Measurements from ENCODE around the gene TIFAB. TPM values are rescaled to one million over a fixed set of nuclear protein-coding genes. Genes with fewer than 3 reads are reported as not detected.

The TIFAB gene
- total RNA-seq, 1 experiment from 2014 or later = not detected

DNA sequence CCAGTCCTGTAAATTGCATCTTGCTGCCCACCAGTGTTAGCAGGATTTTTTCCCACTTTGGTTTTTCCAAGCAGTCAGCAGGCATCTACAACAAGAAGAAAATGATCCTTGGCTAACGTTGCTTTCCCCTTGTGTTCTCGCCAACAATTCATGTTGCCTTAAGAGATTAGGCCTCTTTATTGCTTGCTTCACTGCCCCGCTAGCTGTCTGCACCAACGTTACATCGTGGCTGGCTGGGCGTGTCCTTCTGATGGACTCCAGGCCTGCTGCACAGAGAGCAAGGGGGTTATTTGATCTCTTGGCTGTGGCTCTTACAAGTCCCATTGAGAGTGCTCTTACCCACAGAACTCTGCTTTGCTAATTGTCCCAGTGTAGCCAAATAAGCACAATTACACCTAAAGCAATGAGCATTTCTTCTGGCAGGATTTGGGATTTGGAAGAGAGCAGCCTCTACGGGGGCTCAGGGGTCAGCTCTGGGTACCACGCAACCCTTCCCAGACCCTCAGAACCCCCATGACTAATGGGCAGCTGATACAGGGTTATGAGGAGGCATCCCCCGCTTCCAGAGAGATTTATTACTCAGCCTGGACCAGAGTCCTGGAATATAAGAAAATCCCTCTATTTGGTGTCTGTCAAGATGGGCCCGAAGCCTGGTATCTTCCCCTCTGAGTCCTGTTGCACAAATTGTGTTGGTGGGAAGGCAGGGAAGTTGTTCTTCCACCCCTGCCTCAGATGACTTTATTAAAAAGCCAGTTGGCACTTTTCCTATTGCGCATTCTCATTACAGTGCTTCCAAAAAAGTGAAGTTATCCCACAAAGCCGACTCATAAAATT is 22.6 kb downstream of the TIFAB start:
- H3K4me3 ChIP-seq = no peak overlapping the region
- no peak for DNase-seq (ENCODE audit: low read depth in 1 of 2, low spot score in 2 of 2)
- H3K27ac ChIP-seq = no peak overlapping the region
- no peaks in the 10 kb centered on the region for H3K4me1 ChIP-seq (replicated peaks)
- H3K27me3 ChIP-seq (replicated peaks) = no peaks in the 10 kb centered on the region; the same call in none of the 2 replicates
- H3K36me3 ChIP-seq = no peaks in the 10 kb centered on the region
- H3K9me3 ChIP-seq (replicated peaks) = peaks cover 3% of the 10 kb centered on the region; the same call in 1 of the 2 replicates

DNA sequence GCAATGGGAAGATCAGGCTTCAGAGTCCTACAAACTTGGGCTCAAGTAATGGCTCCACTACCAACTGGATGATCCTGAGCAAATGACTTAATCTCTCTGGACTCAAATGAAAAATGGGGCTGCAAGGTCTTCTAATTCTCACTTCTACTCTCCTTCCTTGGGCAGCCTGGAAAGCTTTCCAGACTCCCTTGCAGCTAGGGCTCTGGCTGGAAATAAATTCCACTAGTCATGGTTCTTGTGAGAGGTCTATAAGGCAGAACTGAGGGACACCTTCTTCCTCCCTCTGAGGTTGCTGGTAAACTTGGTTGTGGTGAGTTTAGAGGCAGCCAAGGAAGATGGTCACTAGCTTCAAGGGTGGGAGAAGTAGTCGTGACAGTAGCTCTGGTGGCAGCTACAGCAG is 23.6 kb downstream of the TIFAB start:
- Histone ChIP-seq H3K36me3 (no peaks in the 10 kb centered on the region), H3K9me3 (replicated peaks) (peaks cover 3% of the 10 kb centered on the region; the same call in 1 of the 2 replicates), H3K27ac (no peak overlapping the region), H3K4me1 (replicated peaks) (no peaks in the 10 kb centered on the region), H3K4me3 (no peak overlapping the region), H3K27me3 (replicated peaks) (no peaks in the 10 kb centered on the region; the same call in none of the 2 replicates)
- no peak for DNase-seq (ENCODE audit: low read depth in 1 of 2, low spot score in 2 of 2)

GRCh38 chr5:135426102-135427082 is 25.8 kb downstream of the TIFAB start:
- peaks cover 6% of the 10 kb centered on the region for H3K27me3 ChIP-seq (replicated peaks)
- DNase-seq (ENCODE audit: low read depth in 1 of 2, low spot score in 2 of 2) = peak in 1 of 2 experiments; percentile 54
- no peaks in the 10 kb centered on the region for H3K36me3 ChIP-seq
- H3K4me1 ChIP-seq (replicated peaks) = no peaks in the 10 kb centered on the region
- peaks cover 3% of the 10 kb centered on the region; the same call in 1 of the 2 replicates for H3K9me3 ChIP-seq (replicated peaks)
- no peak overlapping the region for H3K27ac ChIP-seq
- H3K4me3 ChIP-seq = no peak overlapping the region

DNA sequence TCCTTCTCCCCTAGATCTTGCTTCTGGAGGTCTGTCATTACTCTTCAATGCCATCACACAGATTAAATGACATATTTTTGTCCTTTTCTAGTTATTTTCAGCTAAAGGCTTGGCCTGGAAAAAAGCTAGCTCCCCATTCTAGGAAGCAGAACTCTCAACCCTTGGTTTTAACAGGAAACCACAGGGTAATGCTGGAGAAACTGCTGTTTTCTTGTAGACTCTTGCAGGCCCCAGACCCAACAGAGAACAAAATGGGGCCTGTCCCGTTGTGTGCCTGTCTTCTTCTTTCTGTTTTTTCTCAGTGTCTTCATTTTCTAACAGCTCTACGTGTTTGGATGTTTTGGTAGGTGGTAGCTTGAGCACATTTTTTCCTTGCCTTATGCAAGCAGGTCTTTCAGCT is 26.5 kb downstream of the TIFAB start:
- H3K4me3 ChIP-seq = no peak overlapping the region
- no peaks in the 10 kb centered on the region for H3K4me1 ChIP-seq (replicated peaks)
- DNase-seq (ENCODE audit: low read depth in 1 of 2, low spot score in 2 of 2) = no peak
- no peaks in the 10 kb centered on the region for H3K36me3 ChIP-seq
- H3K9me3 ChIP-seq (replicated peaks) = peaks cover 3% of the 10 kb centered on the region; the same call in 1 of the 2 replicates
- peaks cover 6% of the 10 kb centered on the region; the same call in 1 of the 2 replicates for H3K27me3 ChIP-seq (replicated peaks)
- H3K27ac ChIP-seq = no peak overlapping the region

DNA sequence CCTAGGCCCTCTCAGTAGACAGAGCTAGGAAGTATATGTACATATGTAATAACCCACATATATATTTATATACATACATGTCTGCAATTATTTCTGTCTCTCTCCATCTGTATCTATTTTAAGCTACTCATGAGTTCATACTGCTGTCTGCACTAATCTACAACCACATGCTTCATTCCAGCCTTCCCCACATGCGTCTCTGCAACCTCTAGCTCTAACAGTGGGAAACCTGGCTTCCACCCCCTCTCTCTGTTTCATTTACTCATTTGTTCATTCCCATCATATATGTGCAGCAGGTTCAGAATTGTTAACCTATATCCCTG is 28.3 kb downstream of the TIFAB start:
- H3K9me3 ChIP-seq (replicated peaks) = peaks cover 3% of the 10 kb centered on the region; the same call in 1 of the 2 replicates
- DNase-seq (ENCODE audit: low read depth in 1 of 2, low spot score in 2 of 2) = no peak
- H3K4me3 ChIP-seq = no peak overlapping the region
- H3K27me3 ChIP-seq (replicated peaks) = peaks cover 10% of the 10 kb centered on the region; the same call in 1 of the 2 replicates
- H3K27ac ChIP-seq = no peak overlapping the region
- no peaks in the 10 kb centered on the region for H3K4me1 ChIP-seq (replicated peaks)
- no peaks in the 10 kb centered on the region for H3K36me3 ChIP-seq

DNA sequence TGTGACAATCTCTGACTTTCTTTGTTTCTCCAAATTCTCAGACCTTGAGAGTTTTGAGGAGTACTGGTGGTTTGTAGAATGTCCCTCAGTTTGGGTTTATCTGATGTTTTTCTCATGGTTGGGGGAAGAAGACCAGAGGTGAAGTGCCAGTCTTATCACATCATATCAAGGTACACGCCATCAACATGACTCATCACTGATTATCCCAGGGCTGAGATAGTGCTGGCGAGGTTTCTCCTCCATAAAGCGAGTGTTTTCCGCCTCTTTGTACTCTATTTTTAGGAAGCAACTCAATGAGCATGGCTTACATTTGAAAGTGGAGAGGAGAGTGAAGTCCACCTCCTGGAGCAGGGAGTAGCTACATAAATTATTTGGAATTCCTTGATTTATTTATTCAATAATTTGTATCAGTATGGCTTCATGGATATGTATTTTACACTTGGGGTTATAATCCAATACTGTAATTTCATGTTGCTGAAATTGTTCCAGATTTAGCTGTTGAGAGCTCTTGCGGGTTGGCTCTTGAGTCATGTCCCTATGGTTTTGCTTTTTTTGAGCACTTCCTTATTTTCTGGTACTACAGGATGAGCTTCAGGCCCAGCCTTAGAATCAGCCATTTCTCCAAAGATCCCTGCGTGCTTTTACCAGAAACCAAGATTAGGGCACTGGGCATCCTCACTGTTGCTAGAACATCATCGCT is 28.9 kb downstream of the TIFAB start:
- Histone ChIP-seq H3K4me3 (no peak overlapping the region), H3K9me3 (replicated peaks) (0 out of 2 replicates have a peak, but pooled peaks cover 3% of the 10 kb centered on the region), H3K4me1 (replicated peaks) (no peaks in the 10 kb centered on the region), H3K36me3 (no peaks in the 10 kb centered on the region), H3K27me3 (replicated peaks) (peaks cover 13% of the 10 kb centered on the region; the same call in 1 of the 2 replicates), H3K27ac (no peak overlapping the region)
- no peak for DNase-seq (ENCODE audit: low read depth in 1 of 2, low spot score in 2 of 2)

GRCh38 chr5:135422419-135422818 is 29.7 kb downstream of the TIFAB start:
- no peak for DNase-seq (ENCODE audit: low read depth in 1 of 2, low spot score in 2 of 2)
- H3K9me3 ChIP-seq (replicated peaks) = no peaks in the 10 kb centered on the region
- H3K4me3 ChIP-seq = no peak overlapping the region
- peaks cover 21% of the 10 kb centered on the region for H3K27me3 ChIP-seq (replicated peaks)
- no peaks in the 10 kb centered on the region for H3K4me1 ChIP-seq (replicated peaks)
- H3K36me3 ChIP-seq = no peaks in the 10 kb centered on the region
- H3K27ac ChIP-seq = no peak overlapping the region

- H3K4me1 ChIP-seq (replicated peaks) = no peaks in the 10 kb centered on the region
- no peaks in the 10 kb centered on the region for H3K36me3 ChIP-seq
- H3K9me3 ChIP-seq (replicated peaks) = no peaks in the 10 kb centered on the region
- H3K4me3 ChIP-seq = no peak overlapping the region
- H3K27ac ChIP-seq = no peak overlapping the region
- H3K27me3 ChIP-seq (replicated peaks) = peaks cover 50% of the 10 kb centered on the region
- DNase-seq (ENCODE audit: low read depth in 1 of 2, low spot score in 2 of 2) = no peak
Observed at GRCh38 chr5:135417083-135417482, 35.1 kb downstream of the TIFAB start.

GRCh38 chr5:135405082-135405481 is 47.1 kb downstream of the TIFAB start:
- Histone ChIP-seq H3K4me3 (no peak overlapping the region), H3K9me3 (replicated peaks) (0 out of 2 replicates have a peak, but pooled peaks cover 4% of the 10 kb centered on the region), H3K27ac (no peak overlapping the region), H3K36me3 (no peaks in the 10 kb centered on the region), H3K4me1 (replicated peaks) (no peaks in the 10 kb centered on the region), H3K27me3 (replicated peaks) (peaks cover 6% of the 10 kb centered on the region)
- no peak for DNase-seq (ENCODE audit: low read depth in 1 of 2, low spot score in 2 of 2)

- H3K36me3 ChIP-seq = peaks cover 18% of the 10 kb centered on the region
- H3K27ac ChIP-seq = no peak overlapping the region
- no peak overlapping the region for H3K4me3 ChIP-seq
- H3K27me3 ChIP-seq (replicated peaks) = 0 out of 2 replicates have a peak, but pooled peaks cover 4% of the 10 kb centered on the region
- H3K4me1 ChIP-seq (replicated peaks) = peaks cover 19% of the 10 kb centered on the region
- no peak for DNase-seq (ENCODE audit: low read depth in 1 of 2, low spot score in 2 of 2)
- 0 out of 2 replicates have a peak, but pooled peaks cover 4% of the 10 kb centered on the region for H3K9me3 ChIP-seq (replicated peaks)
Observed at GRCh38 chr5:135402031-135402430, 50.1 kb downstream of the TIFAB start.

GRCh38 chr5:135400866-135401265 is 51.3 kb downstream of the TIFAB start:
- Histone ChIP-seq H3K4me3 (no peak overlapping the region), H3K27me3 (replicated peaks) (no peaks in the 10 kb centered on the region), H3K4me1 (replicated peaks) (peaks cover 19% of the 10 kb centered on the region), H3K36me3 (peaks cover 18% of the 10 kb centered on the region), H3K9me3 (replicated peaks) (0 out of 2 replicates have a peak, but pooled peaks cover 4% of the 10 kb centered on the region), H3K27ac (no peak overlapping the region)
- no peak for DNase-seq (ENCODE audit: low read depth in 1 of 2, low spot score in 2 of 2)

- H3K27ac ChIP-seq = no peak overlapping the region
- no peak for DNase-seq (ENCODE audit: low read depth in 1 of 2, low spot score in 2 of 2)
Observed at GRCh38 chr5:135399794-135400542, 52.2 kb downstream of the TIFAB start.

More at GRCh38 chr5:135399794-135400542, 52.2 kb downstream of the TIFAB start:
- no peaks in the 10 kb centered on the region for H3K27me3 ChIP-seq (replicated peaks)
- peaks cover 19% of the 10 kb centered on the region for H3K4me1 ChIP-seq (replicated peaks)
- H3K9me3 ChIP-seq (replicated peaks) = 0 out of 2 replicates have a peak, but pooled peaks cover under 1% of the 10 kb centered on the region
- peaks cover 18% of the 10 kb centered on the region for H3K36me3 ChIP-seq
- peak overlapping the region; percentile 88 for H3K4me3 ChIP-seq

All from SJSA1 (cell line).